Measurements from ENCODE around the gene BLOC1S3. TPM values are rescaled to one million over a fixed set of nuclear protein-coding genes. Genes with fewer than 3 reads are reported as not detected.

The BLOC1S3 gene
- total RNA-seq, 2 experiments from 2014 or later: 14.7 to 18.8 TPM

DNA sequence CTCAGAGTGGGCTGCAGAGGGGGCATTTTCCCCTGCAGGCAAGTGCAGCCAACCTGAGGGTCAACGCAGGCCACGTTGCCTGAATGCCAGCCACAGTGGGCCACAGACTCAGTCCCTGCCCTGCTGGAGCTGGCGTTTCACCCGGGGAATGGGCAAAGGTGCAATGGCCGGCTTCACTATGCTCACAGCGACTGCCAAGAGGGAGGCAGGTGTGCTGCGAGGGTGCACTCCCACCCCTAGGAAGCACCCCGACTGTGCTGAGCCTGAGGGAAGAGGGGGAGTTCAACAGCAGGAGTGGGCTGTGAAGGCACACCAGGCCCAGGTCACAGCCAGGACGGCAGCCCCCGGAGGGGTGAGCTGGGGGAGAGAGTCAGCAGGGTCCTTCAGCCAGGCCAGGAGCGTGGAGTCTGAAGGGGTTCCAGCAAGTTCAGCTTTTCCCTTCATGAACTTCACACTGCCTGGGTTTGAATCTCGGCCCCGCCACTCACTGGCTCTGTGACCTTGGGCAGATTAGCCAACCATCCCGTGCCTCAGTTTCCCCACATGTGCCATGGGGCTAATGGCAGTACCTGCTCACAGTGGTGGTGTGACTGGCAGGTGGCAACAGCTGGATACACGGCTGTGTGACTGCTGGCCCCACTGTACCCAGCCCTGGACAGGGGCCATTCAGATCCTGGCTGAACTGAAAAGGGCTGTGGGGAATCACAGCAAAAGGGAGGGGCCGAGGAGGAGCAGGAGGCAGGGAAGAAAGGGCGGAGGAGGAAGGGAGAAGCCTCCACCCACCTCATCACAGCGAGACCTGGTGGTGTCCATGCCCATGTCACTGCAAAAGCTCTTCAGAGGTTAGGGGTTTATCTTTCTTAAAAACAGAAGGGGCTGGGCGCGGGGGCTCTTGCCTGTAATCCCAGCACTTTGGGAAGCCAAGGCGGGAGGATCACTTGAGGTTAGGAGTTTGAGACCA lies 8.2 kb upstream of the BLOC1S3 start:
- Histone ChIP-seq H3K4me1 (ENCODE audit: insufficient read depth, low read length) (peaks cover 59% of the 10 kb centered on the region), H3K4me3 (ENCODE audit: low read length) (no peak overlapping the region), H3K27ac (ENCODE audit: low read depth in 1 of 2, low read length in 2 of 2) (peak overlapping the region; percentile 32 to 68), H3K36me3 (ENCODE audit: insufficient read depth, low read length) (peaks cover 2% of the 10 kb centered on the region), H3K9me3 (ENCODE audit: control insufficient read depth in 1 of 2, insufficient read depth in 1 of 2, low read length in 2 of 2) (no peaks in the 10 kb centered on the region), H3K27me3 (ENCODE audit: control insufficient read depth in 1 of 2, insufficient read depth in 2 of 2, low read length in 2 of 2) (no peaks in the 10 kb centered on the region)
- Mint-ChIP-seq H3K27me3 (no peaks in the 10 kb centered on the region), H3K4me1 (ENCODE audit: low read depth) (peaks cover 28% of the 10 kb centered on the region), H3K4me3 (no peak overlapping the region), H3K36me3 (ENCODE audit: low read depth) (no peaks in the 10 kb centered on the region), H3K9me3 (no peaks in the 10 kb centered on the region), H3K27ac (peak overlapping the region; percentile 85)
- no peak for DNase-seq
- TF ChIP-seq, protein P1, sequence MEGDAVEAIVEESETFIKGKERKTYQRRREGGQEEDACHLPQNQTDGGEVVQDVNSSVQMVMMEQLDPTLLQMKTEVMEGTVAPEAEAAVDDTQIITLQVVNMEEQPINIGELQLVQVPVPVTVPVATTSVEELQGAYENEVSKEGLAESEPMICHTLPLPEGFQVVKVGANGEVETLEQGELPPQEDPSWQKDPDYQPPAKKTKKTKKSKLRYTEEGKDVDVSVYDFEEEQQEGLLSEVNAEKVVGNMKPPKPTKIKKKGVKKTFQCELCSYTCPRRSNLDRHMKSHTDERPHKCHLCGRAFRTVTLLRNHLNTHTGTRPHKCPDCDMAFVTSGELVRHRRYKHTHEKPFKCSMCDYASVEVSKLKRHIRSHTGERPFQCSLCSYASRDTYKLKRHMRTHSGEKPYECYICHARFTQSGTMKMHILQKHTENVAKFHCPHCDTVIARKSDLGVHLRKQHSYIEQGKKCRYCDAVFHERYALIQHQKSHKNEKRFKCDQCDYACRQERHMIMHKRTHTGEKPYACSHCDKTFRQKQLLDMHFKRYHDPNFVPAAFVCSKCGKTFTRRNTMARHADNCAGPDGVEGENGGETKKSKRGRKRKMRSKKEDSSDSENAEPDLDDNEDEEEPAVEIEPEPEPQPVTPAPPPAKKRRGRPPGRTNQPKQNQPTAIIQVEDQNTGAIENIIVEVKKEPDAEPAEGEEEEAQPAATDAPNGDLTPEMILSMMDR (IDR thresholded peaks at IDR 0.05): no peak
- intact Hi-C loops (cut with DNase I, micrococcal nuclease): loop anchor here in 1 of 2 experiments (10.0 kb wide), 1 partner anchor 524 kb away; the partner anchor contains the start of genes QPCTL and SNRPD2
- ChIA-PET POLR2A (interaction anchor here (1.1 to 1.5 kb wide), 2 partner anchors 8 to 34 kb away, joined by 3 read pairs; partner anchors contain the start of genes BLOC1S3 and TRAPPC6A), CTCF (interaction anchor here (1.5 kb wide), 1 partner anchor 12 kb away, joined by 3 read pairs; no protein-coding TSS in a partner anchor)
- ATAC-seq (ENCODE audit: poor library complexity): no peak

DNA sequence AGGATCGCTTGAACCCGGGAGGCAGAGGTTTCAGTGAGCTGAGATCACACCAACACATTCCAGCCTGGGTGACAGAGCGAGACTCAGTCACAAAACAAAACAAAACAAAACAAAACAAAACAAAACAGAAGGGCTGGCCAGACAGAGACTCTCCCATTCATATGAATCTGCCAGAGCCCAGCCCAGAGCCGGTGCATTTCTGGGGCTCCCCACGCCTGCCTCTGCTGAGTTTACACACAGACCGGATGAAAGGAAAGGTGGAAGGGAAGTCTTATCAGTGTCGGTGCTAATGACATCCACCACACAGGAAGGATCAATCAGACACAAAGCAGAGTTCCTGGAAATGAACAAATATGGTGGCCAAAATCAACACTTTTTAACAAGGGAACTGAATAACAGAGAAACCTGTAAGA lies 7.4 kb upstream of the BLOC1S3 start:
- Histone ChIP-seq H3K27ac (ENCODE audit: low read depth in 1 of 2, low read length in 2 of 2) (peak overlapping the region; percentile 32 to 68), H3K36me3 (ENCODE audit: insufficient read depth, low read length) (peaks cover 2% of the 10 kb centered on the region), H3K4me3 (ENCODE audit: low read length) (peak overlapping the region; percentile 24), H3K9me3 (ENCODE audit: control insufficient read depth in 1 of 2, insufficient read depth in 1 of 2, low read length in 2 of 2) (no peaks in the 10 kb centered on the region), H3K4me1 (ENCODE audit: insufficient read depth, low read length) (peaks cover 57% of the 10 kb centered on the region), H3K27me3 (ENCODE audit: control insufficient read depth in 1 of 2, insufficient read depth in 2 of 2, low read length in 2 of 2) (no peaks in the 10 kb centered on the region)
- intact Hi-C loops (cut with DNase I, micrococcal nuclease): loop anchor here in 1 of 2 experiments (10.0 kb wide), 1 partner anchor 524 kb away; the partner anchor contains the start of genes QPCTL and SNRPD2
- peaks cover 32% of the 10 kb centered on the region for H3K4me1 Mint-ChIP-seq (ENCODE audit: low read depth)
- no peaks in the 10 kb centered on the region for H3K27me3 Mint-ChIP-seq
- ATAC-seq (ENCODE audit: poor library complexity) (peak; percentile 88), DNase-seq (peak in 9 of 14 experiments; percentile 29 to 83 (median 46))
- ChIA-PET POLR2A (interaction anchor here (1.2 to 1.8 kb wide), 4 partner anchors 11 to 80 kb away, joined by 3 to 5 read pairs (median 3); no protein-coding TSS in a partner anchor), CTCF (interaction anchor here (1.5 kb wide), 1 partner anchor 11 kb away, joined by 3 read pairs; no protein-coding TSS in a partner anchor)
- H3K36me3 Mint-ChIP-seq (ENCODE audit: low read depth): no peaks in the 10 kb centered on the region
- no peaks in the 10 kb centered on the region for H3K9me3 Mint-ChIP-seq
- TF ChIP-seq, protein P1 (IDR thresholded peaks at IDR 0.05): no peak
- peak overlapping the region; percentile 85 for H3K27ac Mint-ChIP-seq
- H3K4me3 Mint-ChIP-seq: peak overlapping the region; percentile 54

DNA sequence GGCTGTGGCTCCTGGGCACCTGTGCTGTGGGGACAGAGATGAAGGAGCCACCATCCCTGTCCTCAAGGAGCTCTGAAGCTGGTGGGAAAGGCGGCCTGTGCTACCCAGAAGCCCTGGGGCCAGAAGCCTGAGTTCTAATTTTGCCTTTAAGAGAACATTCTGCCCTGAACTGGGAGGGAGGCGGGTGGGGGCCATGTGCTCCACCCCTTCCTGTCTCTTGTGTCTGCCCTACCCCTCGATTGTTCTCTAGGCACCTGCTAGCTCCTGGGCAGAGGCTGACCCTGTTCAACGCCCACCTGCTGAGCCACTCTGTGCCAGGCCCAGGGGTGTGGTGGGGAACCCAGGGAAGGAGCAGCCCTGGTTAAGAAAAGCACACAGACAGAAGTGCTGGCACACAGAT lies 6.4 kb upstream of the BLOC1S3 start:
- no peaks in the 10 kb centered on the region for H3K9me3 Mint-ChIP-seq
- DNase-seq (peak in 9 of 14 experiments; percentile 19 to 62 (median 38)), ATAC-seq (ENCODE audit: poor library complexity) (peak; percentile 70)
- TF ChIP-seq, protein P1 (IDR thresholded peaks at IDR 0.05): no peak
- CTCF ChIA-PET: interaction anchor here (1.5 kb wide), 1 partner anchor 10 kb away, joined by 3 read pairs; no protein-coding TSS in a partner anchor
- Histone ChIP-seq H3K4me3 (ENCODE audit: low read length) (peak overlapping the region; percentile 16), H3K36me3 (ENCODE audit: insufficient read depth, low read length) (no peaks in the 10 kb centered on the region), H3K27ac (ENCODE audit: low read depth in 1 of 2, low read length in 2 of 2) (peak overlapping the region in 1 of 2 donors; percentile 64), H3K27me3 (ENCODE audit: control insufficient read depth in 1 of 2, insufficient read depth in 2 of 2, low read length in 2 of 2) (no peaks in the 10 kb centered on the region), H3K9me3 (ENCODE audit: control insufficient read depth in 1 of 2, insufficient read depth in 1 of 2, low read length in 2 of 2) (no peaks in the 10 kb centered on the region), H3K4me1 (ENCODE audit: insufficient read depth, low read length) (peaks cover 64% of the 10 kb centered on the region)
- peak overlapping the region; percentile 65 for H3K4me3 Mint-ChIP-seq
- no peaks in the 10 kb centered on the region for H3K27me3 Mint-ChIP-seq
- H3K4me1 Mint-ChIP-seq (ENCODE audit: low read depth): peaks cover 29% of the 10 kb centered on the region
- intact Hi-C loops (cut with DNase I, micrococcal nuclease): loop anchor here in 1 of 2 experiments (10.0 kb wide), 1 partner anchor 523 kb away; the partner anchor contains the start of genes QPCTL and SNRPD2
- H3K27ac Mint-ChIP-seq: peak overlapping the region; percentile 85
- H3K36me3 Mint-ChIP-seq (ENCODE audit: low read depth): no peaks in the 10 kb centered on the region
- POLR2A ChIA-PET: interaction anchor here (1.2 to 1.8 kb wide), 3 partner anchors 10 to 81 kb away, joined by 3 to 5 read pairs (median 3); no protein-coding TSS in a partner anchor

Measured in CD4-positive, alpha-beta T cell (primary cell).